ENCODE measurements around the gene KLF4.

The KLF4 gene

GRCh38 chr9:107447081-107447480 lies 42.5 kb downstream of the KLF4 start:
- no peak for DNase-seq

- no peak for DNase-seq
Measured at GRCh38 chr9:107446491-107446890, 43.1 kb downstream of the KLF4 start.

- DNase-seq, result no peak
Measured at GRCh38 chr9:107443786-107444185, 45.8 kb downstream of the KLF4 start.

DNA sequence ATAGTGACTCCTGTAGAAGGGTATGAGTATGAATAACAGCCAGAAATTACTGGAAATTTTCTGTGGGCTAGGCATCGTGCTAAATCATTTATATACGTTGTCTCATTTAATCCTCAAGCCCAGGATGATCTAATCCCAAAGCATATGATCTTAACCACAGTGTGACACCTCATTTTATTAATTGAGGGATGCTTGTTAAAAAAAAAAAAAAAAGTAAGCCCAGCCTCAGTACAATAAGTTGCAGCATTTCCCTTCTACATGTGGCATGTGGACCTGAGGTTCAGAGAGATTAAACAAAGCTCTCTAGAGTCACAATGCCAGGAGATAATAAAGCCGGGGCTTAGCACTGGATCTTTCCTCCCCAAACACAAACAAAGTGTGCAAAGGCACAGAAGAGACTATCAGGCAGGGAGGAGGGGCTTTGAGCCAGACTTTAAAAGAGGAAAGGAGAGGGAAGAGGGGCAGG lies 49.5 kb downstream of the KLF4 start:
- no peak for DNase-seq

DNA sequence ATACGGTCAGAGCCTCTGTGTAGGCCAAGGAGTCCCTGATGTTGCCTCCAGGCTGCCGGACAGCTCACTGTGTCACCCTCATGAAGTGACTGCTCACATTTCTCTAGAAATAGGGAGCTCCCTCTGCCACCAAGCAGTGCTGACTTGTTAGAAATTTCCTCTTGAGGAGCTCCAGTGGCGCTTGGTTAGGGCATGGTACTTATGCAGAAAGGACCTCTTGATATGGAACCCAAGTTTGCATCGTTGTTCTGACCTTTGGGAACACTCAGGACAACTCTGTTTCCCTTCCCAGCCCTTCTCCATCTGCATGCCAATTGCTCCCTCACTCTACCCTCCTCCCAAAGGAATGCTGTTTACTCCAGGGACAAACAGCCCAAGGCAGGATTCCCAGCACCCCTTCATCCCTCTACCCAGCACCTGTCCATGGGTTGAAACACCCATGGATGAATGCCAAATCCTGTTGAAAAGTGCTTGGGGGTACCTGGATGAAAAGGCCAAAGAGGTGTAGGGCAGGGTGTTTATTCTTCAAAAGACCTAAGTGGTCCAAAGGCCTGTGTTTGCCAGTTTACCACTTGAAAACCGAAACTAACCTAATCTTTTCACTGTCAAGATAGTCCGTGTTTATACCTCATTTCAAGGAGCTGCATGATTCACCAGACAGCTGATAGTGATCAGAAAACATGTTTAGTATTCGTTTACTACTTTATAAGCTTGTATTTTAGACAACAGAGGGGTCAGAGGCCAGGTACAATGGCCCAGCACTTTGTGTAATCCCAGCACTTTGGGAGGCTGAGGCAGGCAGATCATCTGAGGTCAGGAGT lies 51.1 kb downstream of the KLF4 start:
- no peak for DNase-seq

DNA sequence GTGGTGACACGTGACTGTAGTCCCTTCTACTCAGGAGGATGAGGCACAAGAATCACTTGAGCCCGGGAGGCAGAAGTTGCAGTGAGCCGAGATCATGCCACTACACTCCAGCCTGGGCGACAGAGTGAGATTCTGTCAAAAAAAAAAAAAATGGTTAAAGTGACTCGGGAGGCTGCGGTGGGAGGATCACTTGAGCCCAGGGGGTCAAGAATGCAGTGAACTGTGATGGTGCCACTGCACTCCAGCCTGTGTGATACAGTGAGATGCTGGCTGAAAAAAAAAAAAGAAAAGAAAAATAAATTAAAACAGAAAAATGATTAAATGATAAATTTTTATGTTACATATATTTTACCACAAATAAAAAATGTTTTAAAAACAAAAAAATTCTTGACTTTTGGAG lies 51.9 kb downstream of the KLF4 start:
- no peak for DNase-seq

GRCh38 chr9:107435415-107435814 lies 54.2 kb downstream of the KLF4 start:
- DNase-seq, result no peak

All from activated T-cell treated with anti-CD3 and anti-CD28 coated beads for 4 hours (primary cell).